GM12865 (cell line): ENCODE results near the gene MICAL3.
"Not testable (repeated sequence)": the region's sequence is repeated elsewhere in the genome, so short reads cannot be mapped to it uniquely, and the experiment has no call there.

Source experiments
- DNase-seq: peaks from one replicate; pipeline ENCODE4 v3.0.0; 2010; ENCODE audit warnings: low read depth
- H3K4me3 ChIP-seq: 2 replicates; pipeline ENCODE4 v1.5.1; 2011; ENCODE audit warnings: mild to moderate bottlenecking, low read depth, low read length, control low read depth
- TF ChIP-seq, protein P1 (sequence below): IDR thresholded peaks from 2 replicates; pipeline ENCODE4 v1.5.1; 2011; ENCODE audit warnings: low read length, control low read depth, low read depth, inconsistent platforms; ENCODE audit not compliant: insufficient read depth; ENCODE audit errors: missing control alignments

MICAL3 gene

DNA sequence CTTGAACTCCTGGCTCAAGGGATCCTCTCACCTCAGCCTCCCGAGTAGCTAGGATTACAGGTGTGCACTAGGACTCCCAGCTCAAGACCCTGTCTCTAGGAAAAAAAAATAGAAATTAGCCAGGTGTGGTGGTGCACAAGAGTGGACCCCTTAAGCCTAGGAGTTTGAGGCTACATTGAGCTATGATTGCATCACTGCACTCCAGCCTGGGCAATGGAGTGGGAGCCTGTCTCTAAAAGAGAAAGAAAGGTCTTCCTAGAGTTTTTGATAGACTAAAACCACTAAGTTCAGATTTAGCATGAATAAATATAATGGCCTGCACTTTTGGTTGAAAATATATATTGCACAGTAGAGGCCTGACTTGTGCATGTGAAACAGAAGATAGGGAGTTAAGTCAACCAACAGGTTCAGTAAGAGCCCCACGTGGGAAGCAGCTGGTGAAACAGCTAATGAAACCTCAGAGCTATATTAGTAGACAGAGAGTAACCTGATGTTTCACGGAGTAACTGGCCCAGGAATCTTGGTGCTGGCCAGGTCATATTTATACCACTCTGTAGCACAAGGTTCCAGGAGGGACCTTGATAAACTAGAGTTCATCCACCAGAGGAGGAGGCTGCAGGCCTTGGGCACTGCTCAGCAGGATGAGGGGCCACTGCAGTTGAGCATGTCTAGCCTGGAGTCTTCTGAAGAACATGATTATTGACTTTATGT is 4.6 kb upstream of the MICAL3 start:
- H3K4me3 ChIP-seq = no peak overlapping the region
- TF ChIP-seq, protein P1, sequence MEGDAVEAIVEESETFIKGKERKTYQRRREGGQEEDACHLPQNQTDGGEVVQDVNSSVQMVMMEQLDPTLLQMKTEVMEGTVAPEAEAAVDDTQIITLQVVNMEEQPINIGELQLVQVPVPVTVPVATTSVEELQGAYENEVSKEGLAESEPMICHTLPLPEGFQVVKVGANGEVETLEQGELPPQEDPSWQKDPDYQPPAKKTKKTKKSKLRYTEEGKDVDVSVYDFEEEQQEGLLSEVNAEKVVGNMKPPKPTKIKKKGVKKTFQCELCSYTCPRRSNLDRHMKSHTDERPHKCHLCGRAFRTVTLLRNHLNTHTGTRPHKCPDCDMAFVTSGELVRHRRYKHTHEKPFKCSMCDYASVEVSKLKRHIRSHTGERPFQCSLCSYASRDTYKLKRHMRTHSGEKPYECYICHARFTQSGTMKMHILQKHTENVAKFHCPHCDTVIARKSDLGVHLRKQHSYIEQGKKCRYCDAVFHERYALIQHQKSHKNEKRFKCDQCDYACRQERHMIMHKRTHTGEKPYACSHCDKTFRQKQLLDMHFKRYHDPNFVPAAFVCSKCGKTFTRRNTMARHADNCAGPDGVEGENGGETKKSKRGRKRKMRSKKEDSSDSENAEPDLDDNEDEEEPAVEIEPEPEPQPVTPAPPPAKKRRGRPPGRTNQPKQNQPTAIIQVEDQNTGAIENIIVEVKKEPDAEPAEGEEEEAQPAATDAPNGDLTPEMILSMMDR = no peak
- DNase-seq = peak; percentile 53

DNA sequence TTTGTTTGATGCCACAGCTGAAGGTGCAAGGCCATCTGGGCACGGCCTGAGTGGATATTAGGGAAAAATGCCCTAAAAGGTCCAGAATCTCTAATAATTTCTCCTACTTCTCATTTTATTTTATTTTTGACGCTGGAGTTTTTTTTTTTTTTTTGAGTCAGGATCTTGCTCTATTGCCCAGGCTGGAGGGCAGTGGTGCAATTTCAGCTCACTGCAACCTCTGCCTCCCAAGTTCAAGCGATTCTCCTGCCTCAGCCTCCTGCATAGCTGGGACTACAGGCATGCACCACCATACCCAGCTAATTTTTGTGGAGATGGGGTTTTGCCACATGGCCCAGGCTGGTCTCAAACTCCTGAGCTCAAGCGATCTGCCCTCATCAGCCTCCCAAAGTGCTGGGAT is 1.5 kb upstream of the MICAL3 start:
- not testable (repeated sequence) for DNase-seq, H3K4me3 ChIP-seq

DNA sequence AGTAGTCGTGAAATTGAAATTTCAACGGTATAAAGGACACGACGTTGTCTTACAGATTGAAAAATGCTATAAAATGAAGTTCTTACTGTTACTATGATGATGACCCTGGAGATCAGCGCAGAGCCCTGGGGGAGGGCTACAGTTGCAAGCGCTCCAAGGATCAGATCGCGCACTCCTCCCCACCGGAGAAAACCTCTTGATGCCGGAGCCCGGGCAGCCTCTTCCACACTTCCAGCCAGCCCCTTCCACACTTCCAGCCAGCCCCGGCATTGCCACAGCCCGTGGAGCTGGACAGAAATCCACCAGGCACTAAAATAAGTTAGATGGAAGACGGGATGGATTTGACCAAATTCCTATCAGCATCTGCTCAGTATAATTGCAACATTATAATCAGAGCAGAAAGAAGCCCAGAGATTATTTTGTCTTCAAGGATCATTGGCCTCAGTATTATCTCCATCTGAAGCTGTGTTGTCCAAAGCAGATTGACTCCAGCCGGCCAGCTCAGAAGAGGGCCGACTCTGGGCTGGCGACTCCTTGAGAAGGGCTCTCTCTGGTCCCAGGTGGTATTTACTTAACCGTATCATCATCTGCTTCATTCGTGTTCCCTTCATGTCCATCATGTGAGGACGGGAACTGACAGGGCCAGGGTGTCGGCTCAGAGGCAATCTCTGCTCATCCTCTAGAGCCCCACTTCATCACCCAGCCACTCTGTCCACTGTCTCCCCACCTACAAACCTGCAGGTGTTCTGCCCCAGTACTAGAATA is 777 bp upstream of the MICAL3 start:
- no peak for DNase-seq
- no peak overlapping the region for H3K4me3 ChIP-seq

DNA sequence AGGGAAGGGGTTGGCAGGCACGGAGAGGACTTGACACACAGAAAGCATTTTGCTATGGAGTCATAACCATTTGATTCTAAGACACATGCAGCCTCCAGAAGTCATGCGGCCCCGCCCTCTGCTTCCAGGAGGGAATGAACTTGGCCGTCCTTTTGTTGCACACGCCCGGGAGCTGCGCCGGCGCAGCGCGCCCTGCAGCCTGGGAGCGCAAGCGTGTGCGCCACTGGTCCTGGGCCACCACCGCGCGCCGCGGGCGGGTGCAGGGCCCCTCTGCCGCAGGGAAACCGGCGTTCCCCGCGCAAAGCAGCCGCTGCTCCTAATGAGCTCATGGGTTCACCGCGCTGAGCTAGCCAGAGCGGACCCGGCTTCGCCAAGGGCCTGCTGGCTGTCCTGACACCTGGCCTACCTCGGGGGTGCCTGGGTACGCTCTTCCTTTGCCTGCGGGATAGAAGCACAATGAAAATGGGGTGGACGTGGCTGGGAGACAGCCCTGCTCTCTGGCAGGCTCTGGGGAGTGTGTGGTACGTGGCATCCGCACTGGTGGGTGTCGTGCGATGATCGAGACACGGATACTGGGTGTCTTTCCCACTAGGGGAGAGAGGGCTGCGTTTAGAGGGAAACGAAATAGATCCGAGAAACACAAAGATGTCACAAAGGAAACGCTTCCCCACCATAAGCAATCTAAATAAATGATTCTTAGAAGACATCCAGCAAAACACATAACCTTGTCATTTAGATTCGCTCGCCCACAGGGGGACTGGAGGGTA is 669 bp downstream of the MICAL3 start:
- H3K4me3 ChIP-seq = peak overlapping the region; percentile 22
- TF ChIP-seq, protein P1 = no peak
- peak; percentile 26 for DNase-seq

More for the DNA sequence above, 777 bp upstream of the MICAL3 start:
- TF ChIP-seq, protein P1 = no peak

DNA sequence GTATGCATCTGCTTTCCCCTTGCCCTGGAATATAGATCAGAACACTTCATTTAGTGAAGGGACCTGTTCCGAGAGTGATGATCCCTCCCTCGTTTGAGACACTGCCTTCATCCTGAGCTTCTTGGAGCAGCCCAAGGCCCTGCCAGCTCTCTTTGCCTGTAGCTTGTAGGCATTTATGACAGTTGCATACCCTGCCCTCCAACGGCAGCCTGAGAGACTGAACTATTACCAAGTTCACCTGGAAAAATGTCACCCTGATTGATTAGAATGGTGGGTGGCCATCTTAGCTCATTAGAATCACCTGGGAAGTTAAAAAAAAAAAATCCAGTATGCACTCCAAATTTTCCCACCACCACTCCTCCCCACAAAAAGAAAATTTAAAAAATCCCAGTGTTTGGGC is 1.5 kb downstream of the MICAL3 start:
- TF ChIP-seq, protein P1 = no peak
- DNase-seq = no peak
- H3K4me3 ChIP-seq = no peak overlapping the region

DNA sequence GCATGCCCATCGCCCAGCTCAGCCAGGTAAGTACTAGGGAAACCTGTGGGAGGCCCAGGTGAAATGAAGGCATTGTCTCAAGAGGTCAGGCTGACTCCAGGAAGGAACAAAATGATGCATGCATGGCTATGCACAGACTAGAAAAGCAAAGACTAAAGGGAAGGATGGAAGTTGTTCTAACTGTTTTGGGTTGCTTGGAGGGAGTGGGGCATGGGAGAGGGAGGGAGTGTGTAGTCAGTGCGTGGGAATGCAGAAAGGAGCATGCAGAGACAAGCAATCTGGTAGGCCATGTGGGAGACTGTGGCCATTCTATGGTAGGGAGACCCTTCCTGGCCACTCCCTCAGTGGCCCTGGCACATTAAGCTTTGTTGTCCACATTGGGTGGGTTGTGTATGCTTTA is 2.9 kb downstream of the MICAL3 start:
- TF ChIP-seq, protein P1 = no peak
- no peak for DNase-seq
- no peak overlapping the region for H3K4me3 ChIP-seq

DNA sequence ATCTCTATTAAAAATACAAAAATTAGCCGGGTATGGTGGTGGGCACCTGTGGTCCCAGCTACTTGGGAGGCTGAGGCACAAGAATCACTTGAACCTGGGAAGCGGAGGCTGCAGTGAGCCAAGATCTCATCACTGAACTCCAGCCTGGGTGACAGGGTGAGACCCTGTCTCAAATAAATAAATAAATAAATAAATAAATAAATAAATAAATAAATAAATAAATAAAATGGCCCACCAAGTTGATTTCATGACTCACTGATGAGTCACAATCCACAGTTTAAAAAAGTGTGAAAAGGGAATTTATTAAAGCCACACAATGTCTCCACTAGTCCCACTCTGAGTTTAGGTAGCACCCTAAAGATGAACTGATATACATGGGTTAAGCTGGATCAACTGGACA is 3.6 kb downstream of the MICAL3 start:
- not testable (repeated sequence) for DNase-seq, H3K4me3 ChIP-seq
